SK-N-SH treated with all-trans-retinoic acid at 6 μM for 48 hours (cell line): ENCODE data around the gene NIPSNAP2.

Experiments used
- ARNTL ChIP-seq: fragments of 450-650 bp; formaldehyde crosslinking; IDR thresholded peaks from 2 replicates; pipeline ENCODE4 v1.5.0; 2020; ENCODE audit warnings: low read depth, mild to moderate bottlenecking, moderate library complexity, borderline replicate concordance
- BACH2 ChIP-seq: fragments of 250-450 bp; sonication (Bioruptor Pico); IDR thresholded peaks from 2 replicates; pipeline ENCODE4 v1.9.0; 2021; ENCODE audit warnings: mild to moderate bottlenecking, borderline replicate concordance
- CREB5 ChIP-seq: fragments of 250-450 bp; sonication (Bioruptor Pico); IDR thresholded peaks from 2 replicates; pipeline ENCODE4 v1.5.1; 2020; ENCODE audit warnings: low read depth, mild to moderate bottlenecking, moderate library complexity
- CSRNP3 ChIP-seq: fragments of 250-450 bp; sonication (Bioruptor Pico); IDR thresholded peaks from 2 replicates; pipeline ENCODE4 v1.5.1; 2021; ENCODE audit warnings: mild to moderate bottlenecking, moderate library complexity
- ESRRG ChIP-seq: fragments of 250-450 bp; sonication (Bioruptor Pico); IDR thresholded peaks from 2 replicates; pipeline ENCODE4 v1.6.1; 2021; ENCODE audit warnings: mild to moderate bottlenecking
- GLIS3 ChIP-seq: fragments of 250-450 bp; sonication (Bioruptor Pico); IDR thresholded peaks from 2 replicates; pipeline ENCODE4 v1.5.0; 2020; ENCODE audit warnings: mild to moderate bottlenecking, moderate library complexity
- ISL1 ChIP-seq: fragments of 250-450 bp; sonication (Bioruptor Pico); IDR thresholded peaks from 2 replicates; pipeline ENCODE4 v2.1.2; 2022; ENCODE audit warnings: mild to moderate bottlenecking, moderate library complexity
- PATZ1 ChIP-seq: fragments of 250-450 bp; sonication (Bioruptor Pico); IDR thresholded peaks from 2 replicates; pipeline ENCODE4 v1.8.0; 2020; ENCODE audit warnings: mild to moderate bottlenecking, moderate library complexity, borderline replicate concordance
- PPARA ChIP-seq: fragments of 250-450 bp; sonication (Bioruptor Pico); IDR thresholded peaks from 2 replicates; pipeline ENCODE4 v1.5.0; 2020; ENCODE audit warnings: mild to moderate bottlenecking, borderline replicate concordance
- TCF4 ChIP-seq: fragments of 250-450 bp; sonication (Bioruptor Pico); IDR thresholded peaks from 2 replicates; pipeline ENCODE4 v1.8.0; 2021; ENCODE audit warnings: mild to moderate bottlenecking, moderate library complexity, borderline replicate concordance
- TSHZ2 ChIP-seq: fragments of 250-450 bp; sonication (Bioruptor Pico); IDR thresholded peaks from 2 replicates; pipeline ENCODE4 v1.5.0; 2020; ENCODE audit warnings: mild to moderate bottlenecking, moderate library complexity
- ZFP3 ChIP-seq: fragments of 250-450 bp; sonication (Bioruptor Pico); IDR thresholded peaks from 2 replicates; pipeline ENCODE4 v1.5.0; 2020; ENCODE audit warnings: mild to moderate bottlenecking, moderate library complexity

GRCh38 chr7:56046721-56047445 is 82.5 kb downstream of the NIPSNAP2 start:
- no peak for TF ChIP-seq PPARA (CRISPR knock-in tag)
- peak; percentile 77 for TF ChIP-seq TCF4
- peak; percentile 99 for TF ChIP-seq ISL1 (CRISPR knock-in tag)
- TF ChIP-seq ZFP3 (CRISPR knock-in tag): no peak
- no peak for TF ChIP-seq CSRNP3 (CRISPR knock-in tag)
- TF ChIP-seq CREB5 (CRISPR knock-in tag): no peak
- TF ChIP-seq TSHZ2 (CRISPR knock-in tag): no peak
- TF ChIP-seq BACH2: no peak
- no peak for TF ChIP-seq ARNTL (CRISPR knock-in tag)
- no peak for TF ChIP-seq GLIS3 (CRISPR knock-in tag)
- peak; percentile 94 for TF ChIP-seq PATZ1 (CRISPR knock-in tag)
- TF ChIP-seq ESRRG: no peak
